ACHN (cell line): Measurements from ENCODE around the gene SAMD3.

Experiments
- DNase-seq: peaks from one replicate; pipeline ENCODE4 v3.0.0-alpha.2; 2015
- in situ Hi-C: cut with HindIII; loops from 2 replicates; pipeline ENCODE4 v1.10.0; 2017; ENCODE audit warnings: low sequenced_read_pairs, low pct_ligation_motif_present, low pct_unique_long_range_greater_than_20kb

SAMD3 gene

GRCh38 chr6:130115036-130115435, 107.7 kb downstream of the SAMD3 start:
- no peak for DNase-seq
- in situ Hi-C loops = no loop called here

GRCh38 chr6:130113201-130113710, 109.5 kb downstream of the SAMD3 start:
- DNase-seq = no peak
- in situ Hi-C loops = no loop called here

DNA sequence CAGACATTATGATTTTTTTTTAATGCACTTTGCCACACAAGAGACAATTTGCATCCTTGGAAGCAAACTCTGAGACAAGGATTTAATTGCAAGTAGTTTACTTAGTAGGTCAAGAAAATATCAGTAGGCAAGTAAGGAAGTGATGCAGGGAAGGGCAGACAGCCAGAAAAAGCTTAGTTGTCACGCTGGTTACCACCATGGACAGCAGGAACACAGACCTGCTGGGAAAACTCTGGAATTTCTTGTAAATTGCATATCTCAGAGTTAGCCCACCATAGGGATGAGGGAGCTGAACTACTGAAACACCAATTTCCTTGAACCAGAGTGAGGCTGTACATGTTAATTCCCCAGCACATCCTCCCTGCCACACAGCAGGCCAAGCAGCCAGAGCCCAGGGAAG, 111.7 kb downstream of the SAMD3 start:
- DNase-seq = no peak
- in situ Hi-C loops = no loop called here

- no peak for DNase-seq
Observed at GRCh38 chr6:130107710-130108109, 115.0 kb downstream of the SAMD3 start.

DNA sequence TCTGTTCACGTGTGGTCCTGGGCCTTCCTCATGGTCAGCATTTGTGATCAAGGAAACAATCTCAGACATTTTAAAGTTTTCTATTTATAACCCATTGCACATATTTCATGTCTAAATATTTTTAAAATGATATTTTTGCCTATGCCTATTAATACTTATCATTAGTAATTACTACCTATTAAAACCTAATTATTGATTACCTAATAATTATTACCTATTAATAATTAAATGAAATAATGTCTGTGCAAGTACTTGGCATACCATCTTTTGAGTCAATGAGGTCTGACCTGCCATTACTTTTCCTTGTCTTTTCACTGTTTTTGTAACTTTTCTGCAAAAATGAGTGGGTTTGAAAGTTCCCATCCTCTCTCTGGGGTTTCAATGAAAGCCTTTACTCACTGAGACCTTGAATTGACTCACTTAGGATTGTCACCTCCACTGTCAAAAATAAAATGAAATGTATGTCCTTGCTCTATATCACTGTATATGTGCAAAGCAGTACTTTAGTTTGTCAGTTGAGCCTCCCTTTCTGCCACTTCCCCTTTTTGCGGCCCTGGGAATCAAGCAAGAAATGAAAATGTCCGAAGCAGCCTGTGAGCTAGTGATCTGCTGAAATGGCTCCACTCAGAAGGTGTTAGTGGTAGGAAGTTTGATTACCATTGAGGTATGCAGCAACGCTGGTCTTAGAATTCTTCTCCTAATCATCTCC, 116.6 kb downstream of the SAMD3 start:
- no peak for DNase-seq
- in situ Hi-C loops = no loop called here

More at GRCh38 chr6:130107710-130108109, 115.0 kb downstream of the SAMD3 start:
- in situ Hi-C loops = no loop called here

- in situ Hi-C loops = no loop called here
- DNase-seq = no peak
Observed at GRCh38 chr6:130099119-130099518, 123.6 kb downstream of the SAMD3 start.

DNA sequence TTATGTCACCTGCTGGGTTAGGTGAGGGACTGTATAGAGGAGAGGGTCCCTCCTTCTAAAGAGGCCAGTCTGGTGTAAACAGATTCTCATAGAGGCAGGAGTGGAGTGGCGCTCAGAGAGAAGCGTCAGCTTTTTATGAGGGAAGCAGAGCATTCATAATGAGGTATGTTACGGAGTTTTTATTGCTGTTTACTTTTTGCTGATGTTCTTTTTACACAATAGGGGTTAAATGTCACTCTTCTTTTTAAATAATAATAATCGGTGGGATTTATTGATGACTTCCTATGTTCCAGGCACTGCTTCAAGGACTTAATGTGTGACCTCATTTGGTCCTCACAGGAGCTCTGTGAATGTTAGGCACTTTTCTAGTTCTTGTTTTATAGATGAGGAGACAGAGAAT, 124.4 kb downstream of the SAMD3 start:
- no peak for DNase-seq
- in situ Hi-C loops = no loop called here
